Esophagus muscularis mucosa (tissue), 4 donors: ENCODE data around the gene UGT1A4. TPM values are rescaled to one million over a fixed set of nuclear protein-coding genes. Genes with fewer than 3 reads are reported as not detected.

Experiments used
- DNase-seq: peaks from one replicate; pipeline ENCODE4 v3.0.0-alpha.2; 2017; ENCODE audit errors: extremely low spot score
- H3K27ac ChIP-seq, 4 donors: fragments of 200-600 bp; sonication (generic); replicated peaks in 1 of 4; 1 replicate in 3 of 4; 2 replicates in 1 of 4; pipeline ENCODE4 v1.5.1; 2016 to 2019; ENCODE audit warnings: mild to moderate bottlenecking in 1 of 4
- H3K27me3 ChIP-seq, 4 donors: fragments of 200-600 bp; sonication (generic); one replicate each; pipeline versions ENCODE4 v1.5.1 to v1.6.0; 2016 to 2019
- H3K36me3 ChIP-seq, 4 donors: fragments of 200-600 bp; sonication (generic); one replicate each; pipeline ENCODE4 v1.5.1; 2016 to 2019
- H3K4me1 ChIP-seq, 4 donors: fragments of 200-600 bp; sonication (generic); one replicate each; pipeline ENCODE4 v1.5.1; 2016 to 2019
- H3K4me3 ChIP-seq, 4 donors: fragments of 200-600 bp; sonication (generic); 1 replicate in 2 of 4; 2 replicates in 2 of 4; pipeline ENCODE4 v1.5.1; 2016 to 2019; ENCODE audit warnings: mild to moderate bottlenecking in 4 of 4, moderate library complexity in 1 of 4
- H3K9me3 ChIP-seq, 4 donors: fragments of 200-600 bp; sonication (generic); 1 replicate in 3 of 4; 2 replicates in 1 of 4; pipeline ENCODE4 v1.5.1; 2016 to 2019
- EP300 ChIP-seq: sonication (generic); formaldehyde crosslinking; IDR thresholded peaks from one replicate; pipeline ENCODE4 v1.6.1; 2017; ENCODE audit warnings: antibody characterized with exemption
- POLR2A ChIP-seq: fragments of 450-650 bp; IDR thresholded peaks from one replicate; pipeline ENCODE4 v1.6.1; 2017; ENCODE audit warnings: antibody characterized with exemption, moderate library complexity, mild to moderate bottlenecking, low read depth
- POLR2AphosphoS5 ChIP-seq, 2 donors: sonication (generic); formaldehyde crosslinking; IDR thresholded peaks; one replicate each; pipeline ENCODE4 v1.6.1; 2017; ENCODE audit warnings: antibody characterized with exemption in 2 of 2
- WGBS: methylation state at CpG from one replicate; pipeline ENCODE4 v1.1.5; 2018; 5-methylcytosine and 5-hydroxymethylcytosine counted together
- intact Hi-C: fragments of 100-400 bp; cut with DNase I; formaldehyde crosslinking; loops from one replicate; pipeline ENCODE4 v1.15.1; 2023
- total RNA-seq, 4 donors: library from RNA; depleted of rRNA; stranded (reverse); fragments of >200 nt; gene quantifications; one replicate each; pipeline versions ENCODE4 v1.1.0 to v1.2.1, GENCODE V29; 2016
- TF ChIP-seq, protein P1 (sequence below), 3 experiments: fragments of 200-600 bp in 2 of 3; fragments of 450-650 bp in 1 of 3; sonication (generic) in 2 of 3; IDR thresholded peaks; one replicate each; pipeline ENCODE4 v1.5.1; 2017 to 2019; ENCODE audit warnings: antibody characterized with exemption in 3 of 3, mild to moderate bottlenecking in 2 of 3, moderate library complexity in 1 of 3

UGT1A4 gene
- total RNA-seq, 4 donors from 2014 or later = not detected

DNA sequence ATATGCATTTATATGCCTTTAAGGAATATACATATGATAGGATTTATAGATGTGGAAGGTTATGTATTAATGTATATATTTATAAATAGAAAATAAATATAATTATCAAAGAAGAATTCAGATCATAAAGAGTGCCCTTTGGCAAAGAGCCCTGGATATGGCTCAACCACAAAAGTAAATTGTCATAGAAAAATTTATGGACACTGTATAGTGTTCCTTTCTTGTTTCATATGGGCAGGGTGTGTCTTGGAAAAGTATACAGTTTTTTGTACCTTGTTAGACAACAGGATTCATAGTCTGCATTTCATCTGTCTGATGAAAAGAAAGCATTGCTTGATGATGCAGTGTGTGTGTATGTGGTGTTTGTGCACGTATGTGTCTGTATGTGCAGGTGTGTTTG is 33.9 kb upstream of the UGT1A4 start:
- Histone ChIP-seq H3K36me3 (no peaks in the 10 kb centered on the region), H3K27ac (no peak overlapping the region), H3K27me3 (no peaks in the 10 kb centered on the region), H3K4me1 (no peaks in the 10 kb centered on the region), H3K4me3 (no peak overlapping the region), H3K9me3 (no peaks in the 10 kb centered on the region)
- intact Hi-C loops = no loop called here
- DNase-seq = no peak
- WGBS = 78% methylated on average over 1 of the region's 1 CpG
- TF ChIP-seq, protein P1, sequence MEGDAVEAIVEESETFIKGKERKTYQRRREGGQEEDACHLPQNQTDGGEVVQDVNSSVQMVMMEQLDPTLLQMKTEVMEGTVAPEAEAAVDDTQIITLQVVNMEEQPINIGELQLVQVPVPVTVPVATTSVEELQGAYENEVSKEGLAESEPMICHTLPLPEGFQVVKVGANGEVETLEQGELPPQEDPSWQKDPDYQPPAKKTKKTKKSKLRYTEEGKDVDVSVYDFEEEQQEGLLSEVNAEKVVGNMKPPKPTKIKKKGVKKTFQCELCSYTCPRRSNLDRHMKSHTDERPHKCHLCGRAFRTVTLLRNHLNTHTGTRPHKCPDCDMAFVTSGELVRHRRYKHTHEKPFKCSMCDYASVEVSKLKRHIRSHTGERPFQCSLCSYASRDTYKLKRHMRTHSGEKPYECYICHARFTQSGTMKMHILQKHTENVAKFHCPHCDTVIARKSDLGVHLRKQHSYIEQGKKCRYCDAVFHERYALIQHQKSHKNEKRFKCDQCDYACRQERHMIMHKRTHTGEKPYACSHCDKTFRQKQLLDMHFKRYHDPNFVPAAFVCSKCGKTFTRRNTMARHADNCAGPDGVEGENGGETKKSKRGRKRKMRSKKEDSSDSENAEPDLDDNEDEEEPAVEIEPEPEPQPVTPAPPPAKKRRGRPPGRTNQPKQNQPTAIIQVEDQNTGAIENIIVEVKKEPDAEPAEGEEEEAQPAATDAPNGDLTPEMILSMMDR (IDR thresholded peaks at IDR 0.05) = no peak
- TF ChIP-seq POLR2AphosphoS5 (IDR thresholded peaks at IDR 0.05) (no peak), POLR2A (no peak), EP300 (no peak)

GRCh38 chr2:233686928-233687327 is 31.6 kb upstream of the UGT1A4 start:
- Histone ChIP-seq H3K4me3 (no peak overlapping the region), H3K4me1 (no peaks in the 10 kb centered on the region), H3K27me3 (no peaks in the 10 kb centered on the region), H3K27ac (no peak overlapping the region), H3K36me3 (no peaks in the 10 kb centered on the region), H3K9me3 (no peaks in the 10 kb centered on the region)
- TF ChIP-seq POLR2AphosphoS5 (IDR thresholded peaks at IDR 0.05) (no peak), EP300 (no peak), POLR2A (no peak)
- TF ChIP-seq, protein P1 (IDR thresholded peaks at IDR 0.05) = no peak
- intact Hi-C loops = no loop called here
- DNase-seq = no peak
- 89% methylated on average over 5 of the region's 5 CpGs for WGBS

DNA sequence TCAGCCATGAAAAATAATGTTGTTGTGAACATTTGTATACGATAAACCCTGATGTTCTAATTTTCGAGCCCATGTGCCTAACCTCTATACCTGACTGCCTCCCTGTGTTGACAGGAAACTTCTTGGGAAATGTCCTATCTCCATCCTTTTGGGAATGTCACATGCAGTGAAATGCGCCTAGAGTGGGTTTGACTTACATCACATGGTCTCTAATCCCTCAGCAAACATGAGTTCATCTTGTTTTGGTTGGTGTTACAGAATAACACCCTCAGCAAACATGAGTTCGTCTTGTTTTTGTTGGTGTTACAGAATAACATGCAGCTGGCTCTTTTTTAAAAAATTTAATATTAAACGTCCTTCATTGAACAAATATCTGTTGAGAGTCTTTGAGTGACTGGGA is 30.2 kb upstream of the UGT1A4 start:
- Histone ChIP-seq H3K4me3 (no peak overlapping the region), H3K27me3 (no peaks in the 10 kb centered on the region), H3K36me3 (no peaks in the 10 kb centered on the region), H3K4me1 (no peaks in the 10 kb centered on the region), H3K9me3 (no peaks in the 10 kb centered on the region), H3K27ac (no peak overlapping the region)
- no peak for DNase-seq
- TF ChIP-seq EP300 = no peak
- no peak for TF ChIP-seq POLR2AphosphoS5 (IDR thresholded peaks at IDR 0.05)
- no peak for TF ChIP-seq POLR2A
- TF ChIP-seq, protein P1 (IDR thresholded peaks at IDR 0.05) = no peak
- intact Hi-C loops = no loop called here
- 84% methylated on average over 5 of the region's 5 CpGs for WGBS

- Histone ChIP-seq H3K27ac (no peak overlapping the region), H3K27me3 (no peaks in the 10 kb centered on the region), H3K4me3 (no peak overlapping the region), H3K9me3 (no peaks in the 10 kb centered on the region), H3K4me1 (no peaks in the 10 kb centered on the region), H3K36me3 (no peaks in the 10 kb centered on the region)
- TF ChIP-seq POLR2A (no peak), POLR2AphosphoS5 (IDR thresholded peaks at IDR 0.05) (no peak), EP300 (no peak)
- intact Hi-C loops = no loop called here
- no peak for DNase-seq
Measured at GRCh38 chr2:233689031-233689430, 29.5 kb upstream of the UGT1A4 start.

DNA sequence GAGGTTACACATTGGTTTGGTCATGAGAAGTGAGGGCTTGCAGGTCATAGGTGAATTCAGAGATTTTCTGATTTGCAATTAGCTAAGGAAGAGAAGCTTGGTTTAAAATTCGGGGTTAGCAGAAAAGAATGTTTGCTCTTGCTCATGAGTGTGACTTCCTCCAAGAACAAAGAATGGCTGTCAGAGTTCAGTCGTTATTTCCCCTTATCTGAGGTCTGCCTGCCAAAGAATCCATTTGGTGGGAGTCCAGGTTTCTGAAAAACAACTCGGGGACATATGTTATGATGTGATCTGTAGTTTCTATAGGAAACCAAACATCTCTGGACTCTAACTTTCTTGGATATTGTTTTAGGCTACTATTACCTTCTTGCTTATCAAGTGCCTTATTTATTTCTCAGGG is 29.0 kb upstream of the UGT1A4 start:
- intact Hi-C loops = no loop called here
- Histone ChIP-seq H3K27me3 (no peaks in the 10 kb centered on the region), H3K4me3 (no peak overlapping the region), H3K4me1 (no peaks in the 10 kb centered on the region), H3K27ac (no peak overlapping the region), H3K9me3 (no peaks in the 10 kb centered on the region), H3K36me3 (no peaks in the 10 kb centered on the region)
- TF ChIP-seq, protein P1 (IDR thresholded peaks at IDR 0.05) = no peak
- no peak for DNase-seq
- 35% methylated on average over 3 of the region's 3 CpGs for WGBS
